ENCODE data around the gene DKC1. TPM values are rescaled to one million over a fixed set of nuclear protein-coding genes. Genes with fewer than 3 reads are reported as not detected.
A peak's percentile ranks its signal among the peaks of the same experiment; 100 is the strongest.

The DKC1 gene
- total RNA-seq, 3 donors from 2014 or later = 29.4 to 36.0 (median 31.7) TPM

DNA sequence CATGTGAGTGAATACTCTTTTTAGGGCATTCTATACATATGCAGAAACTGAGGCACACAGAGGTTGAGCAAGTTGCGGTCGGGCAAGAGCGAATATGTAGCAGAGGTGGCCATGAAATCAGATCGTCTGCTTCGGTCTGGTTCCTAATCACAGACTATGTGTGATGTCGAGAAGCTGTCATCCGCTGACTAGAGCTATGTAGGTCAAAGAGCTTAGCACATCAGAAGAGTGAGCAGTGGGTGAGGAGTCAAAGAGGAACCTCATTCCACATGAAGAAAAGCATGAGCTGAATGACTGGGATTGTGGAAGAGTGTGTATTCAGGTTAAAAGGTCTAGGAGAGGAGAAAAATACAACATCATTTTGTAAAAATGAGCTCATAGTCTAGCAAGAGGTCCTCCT is 30.8 kb upstream of the DKC1 start:
- intact Hi-C loops (cut with DNase I, micrococcal nuclease) = no loop called here
- Histone ChIP-seq H3K36me3 (ENCODE audit: low read depth) (no peaks in the 10 kb centered on the region), H3K9me3 (no peaks in the 10 kb centered on the region), H3K4me3 (no peak overlapping the region), H3K4me1 (ENCODE audit: low read depth) (peaks cover 5% of the 10 kb centered on the region)
- TF ChIP-seq, protein P1, sequence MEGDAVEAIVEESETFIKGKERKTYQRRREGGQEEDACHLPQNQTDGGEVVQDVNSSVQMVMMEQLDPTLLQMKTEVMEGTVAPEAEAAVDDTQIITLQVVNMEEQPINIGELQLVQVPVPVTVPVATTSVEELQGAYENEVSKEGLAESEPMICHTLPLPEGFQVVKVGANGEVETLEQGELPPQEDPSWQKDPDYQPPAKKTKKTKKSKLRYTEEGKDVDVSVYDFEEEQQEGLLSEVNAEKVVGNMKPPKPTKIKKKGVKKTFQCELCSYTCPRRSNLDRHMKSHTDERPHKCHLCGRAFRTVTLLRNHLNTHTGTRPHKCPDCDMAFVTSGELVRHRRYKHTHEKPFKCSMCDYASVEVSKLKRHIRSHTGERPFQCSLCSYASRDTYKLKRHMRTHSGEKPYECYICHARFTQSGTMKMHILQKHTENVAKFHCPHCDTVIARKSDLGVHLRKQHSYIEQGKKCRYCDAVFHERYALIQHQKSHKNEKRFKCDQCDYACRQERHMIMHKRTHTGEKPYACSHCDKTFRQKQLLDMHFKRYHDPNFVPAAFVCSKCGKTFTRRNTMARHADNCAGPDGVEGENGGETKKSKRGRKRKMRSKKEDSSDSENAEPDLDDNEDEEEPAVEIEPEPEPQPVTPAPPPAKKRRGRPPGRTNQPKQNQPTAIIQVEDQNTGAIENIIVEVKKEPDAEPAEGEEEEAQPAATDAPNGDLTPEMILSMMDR (IDR thresholded peaks at IDR 0.05) = no peak
- ATAC-seq = peak; percentile 37
- no peak for DNase-seq

DNA sequence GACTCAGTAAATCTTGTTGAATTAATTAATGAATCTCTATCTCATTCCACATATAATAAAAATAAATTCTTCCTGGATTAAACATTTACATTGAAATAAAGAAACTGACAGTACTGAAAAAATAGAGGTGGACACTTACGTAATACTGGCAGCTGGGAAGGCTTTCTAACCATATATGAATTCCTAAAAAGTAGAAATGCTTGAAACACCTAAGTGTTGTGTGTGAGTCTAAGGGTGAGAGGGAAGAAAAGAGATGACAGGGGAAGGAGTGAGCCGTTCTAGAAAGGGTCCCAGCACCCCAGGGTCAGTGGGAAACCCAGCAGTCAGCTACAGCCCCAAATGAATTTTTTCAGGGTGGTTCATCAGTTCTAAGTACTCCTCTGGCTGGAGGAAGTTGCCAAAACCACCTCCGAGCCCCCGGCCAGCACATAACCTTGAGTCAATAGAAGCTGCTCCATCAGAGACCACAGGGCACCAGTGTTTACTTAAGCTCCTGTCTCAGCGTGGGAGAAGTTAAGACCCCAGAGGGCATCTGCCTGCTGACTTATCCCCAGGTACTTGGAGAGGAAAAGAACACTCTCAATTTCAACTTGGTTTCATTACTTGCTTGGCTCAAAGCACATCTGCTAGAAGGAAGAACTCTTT is 30.1 kb upstream of the DKC1 start:
- no peaks in the 10 kb centered on the region for H3K9me3 ChIP-seq
- no peaks in the 10 kb centered on the region for H3K36me3 ChIP-seq (ENCODE audit: low read depth)
- TF ChIP-seq, protein P1 (IDR thresholded peaks at IDR 0.05) = no peak
- ATAC-seq (no peak), DNase-seq (no peak)
- H3K4me1 ChIP-seq (ENCODE audit: low read depth) = peaks cover 7% of the 10 kb centered on the region
- no peak overlapping the region for H3K4me3 ChIP-seq
- intact Hi-C loops (cut with DNase I, micrococcal nuclease) = no loop called here

DNA sequence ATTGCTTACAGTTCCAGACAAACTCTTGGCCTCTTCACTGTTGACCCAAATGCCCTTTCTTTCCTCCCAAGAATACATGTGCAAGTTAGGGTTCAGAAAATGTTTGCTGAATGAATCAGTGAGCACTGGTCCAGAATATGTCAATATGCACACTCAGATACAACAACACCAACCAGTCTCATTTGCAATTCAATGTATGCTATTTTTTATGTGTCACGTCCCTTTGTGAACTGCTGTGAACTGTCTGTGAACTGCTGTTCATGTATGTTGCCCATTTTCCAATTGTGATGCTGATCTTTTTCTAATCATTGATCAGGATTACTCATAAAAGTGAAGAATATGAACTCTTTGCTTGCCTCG is 29.6 kb upstream of the DKC1 start:
- no peak for ATAC-seq
- no peaks in the 10 kb centered on the region for H3K9me3 ChIP-seq
- peaks cover 8% of the 10 kb centered on the region for H3K4me1 ChIP-seq (ENCODE audit: low read depth)
- intact Hi-C loops (cut with DNase I, micrococcal nuclease) = no loop called here
- no peak overlapping the region for H3K4me3 ChIP-seq
- DNase-seq = no peak
- TF ChIP-seq, protein P1 (IDR thresholded peaks at IDR 0.05) = no peak
- no peaks in the 10 kb centered on the region for H3K36me3 ChIP-seq (ENCODE audit: low read depth)

DNA sequence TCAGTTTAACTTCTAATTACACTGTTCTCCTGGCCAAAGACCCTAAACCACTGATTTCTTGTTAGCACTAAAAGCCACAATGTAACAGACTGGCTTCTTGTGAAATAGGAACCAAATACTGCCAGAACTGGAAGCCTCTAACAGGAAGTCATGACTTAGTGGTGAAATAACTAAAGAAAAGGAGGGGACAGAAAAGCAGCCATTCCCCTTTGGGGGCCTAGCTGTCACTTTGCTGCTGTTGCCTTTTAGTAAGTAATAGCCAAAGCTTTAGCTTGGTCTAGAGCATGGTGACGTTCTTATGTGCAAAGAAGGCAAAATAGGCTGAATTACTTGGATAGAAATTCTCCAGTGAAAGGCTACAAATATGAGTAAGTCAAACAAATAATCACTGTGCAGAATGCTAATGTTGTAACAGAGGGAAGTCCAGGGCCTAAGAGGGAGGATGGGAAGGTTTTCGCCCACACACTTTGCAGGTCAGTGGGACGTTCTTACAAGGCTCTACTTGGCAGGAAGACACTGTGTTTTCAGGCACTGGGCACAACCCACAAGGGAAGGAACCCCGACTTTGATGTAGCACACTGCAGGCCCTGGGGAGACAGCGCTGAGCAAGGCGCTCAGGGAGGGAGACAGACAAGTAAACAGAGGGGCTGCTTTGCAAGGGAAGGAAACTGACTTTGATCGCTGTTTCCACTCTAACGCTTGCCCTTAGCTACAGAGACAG is 28.4 kb upstream of the DKC1 start:
- DNase-seq = peak in 1 of 3 donors; percentile 34

DNA sequence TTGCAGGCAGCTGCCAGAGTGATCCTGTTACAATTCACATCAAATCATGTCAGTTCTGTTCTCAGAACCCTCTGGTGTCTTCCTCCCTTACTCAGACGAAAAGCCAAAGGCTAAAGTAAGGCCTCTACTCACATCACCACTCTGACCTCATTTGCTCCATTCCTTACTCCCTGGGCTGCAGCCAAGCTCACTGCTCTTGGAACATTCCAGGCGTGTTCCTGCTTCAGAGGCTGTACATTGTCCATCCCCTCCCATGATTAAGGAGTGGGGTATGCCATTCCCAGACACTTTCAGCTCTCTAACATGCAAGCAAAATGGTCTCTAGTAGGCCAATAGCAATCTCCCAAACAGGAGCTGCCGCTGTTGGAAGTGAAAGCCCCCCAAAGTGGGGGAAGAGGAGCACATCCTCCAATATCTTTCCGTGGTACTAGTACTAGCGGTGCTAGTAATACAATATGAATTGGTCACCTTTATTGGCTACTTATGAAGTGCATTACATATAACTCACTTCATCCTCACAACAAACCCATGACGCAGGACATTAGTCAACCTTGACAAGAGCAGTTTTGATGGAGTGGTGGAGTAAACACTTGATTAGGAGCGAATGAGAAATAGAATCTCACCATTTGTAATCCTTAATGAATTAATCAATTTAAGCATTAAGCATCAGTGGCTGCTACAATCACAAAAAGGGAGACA is 26.8 kb upstream of the DKC1 start:
- no peak overlapping the region for H3K4me3 ChIP-seq
- TF ChIP-seq, protein P1 (IDR thresholded peaks at IDR 0.05) = no peak
- DNase-seq (no peak), ATAC-seq (peak; percentile 22)
- H3K9me3 ChIP-seq = no peaks in the 10 kb centered on the region
- no peaks in the 10 kb centered on the region for H3K36me3 ChIP-seq (ENCODE audit: low read depth)
- intact Hi-C loops (cut with DNase I, micrococcal nuclease) = no loop called here
- H3K4me1 ChIP-seq (ENCODE audit: low read depth) = peaks cover 8% of the 10 kb centered on the region

More for the DNA sequence above, 28.4 kb upstream of the DKC1 start:
- Histone ChIP-seq H3K36me3 (ENCODE audit: low read depth) (no peaks in the 10 kb centered on the region), H3K9me3 (no peaks in the 10 kb centered on the region), H3K4me1 (ENCODE audit: low read depth) (peaks cover 8% of the 10 kb centered on the region), H3K4me3 (no peak overlapping the region)
- intact Hi-C loops (cut with DNase I, micrococcal nuclease) = no loop called here
- TF ChIP-seq, protein P1 (IDR thresholded peaks at IDR 0.05) = no peak
- ATAC-seq = peak; percentile 51

Measured in mucosa of descending colon (tissue), 3 donors.